ENCODE data around the gene GSG1L.

The GSG1L gene

DNA sequence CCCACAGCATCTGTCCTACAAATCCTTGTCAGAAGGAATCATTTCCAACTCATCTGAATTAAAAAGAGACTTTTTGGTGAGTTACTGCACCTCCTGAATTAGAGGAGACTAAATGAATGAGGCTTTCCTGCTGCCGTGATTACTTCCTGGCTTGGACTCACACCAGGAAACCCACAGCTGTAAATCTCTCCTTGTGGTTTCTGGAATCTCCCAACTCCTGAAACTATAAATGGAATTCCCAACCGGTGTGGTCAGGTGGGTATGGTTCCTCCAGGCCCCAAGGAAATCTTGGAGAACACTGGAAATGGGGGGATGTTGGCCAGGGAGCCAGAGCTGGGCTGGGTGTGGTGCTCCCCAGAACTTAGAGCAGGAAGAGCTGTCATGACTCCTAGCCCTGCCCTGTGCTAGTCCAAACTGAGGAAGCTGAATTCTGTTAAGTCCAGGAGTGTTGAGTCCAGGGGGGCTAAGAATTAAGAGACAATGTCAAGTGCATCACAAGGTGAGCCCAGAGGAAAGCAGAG, 216.4 kb downstream of the GSG1L start:
- no peak for DNase-seq (ENCODE audit: low read depth)

DNA sequence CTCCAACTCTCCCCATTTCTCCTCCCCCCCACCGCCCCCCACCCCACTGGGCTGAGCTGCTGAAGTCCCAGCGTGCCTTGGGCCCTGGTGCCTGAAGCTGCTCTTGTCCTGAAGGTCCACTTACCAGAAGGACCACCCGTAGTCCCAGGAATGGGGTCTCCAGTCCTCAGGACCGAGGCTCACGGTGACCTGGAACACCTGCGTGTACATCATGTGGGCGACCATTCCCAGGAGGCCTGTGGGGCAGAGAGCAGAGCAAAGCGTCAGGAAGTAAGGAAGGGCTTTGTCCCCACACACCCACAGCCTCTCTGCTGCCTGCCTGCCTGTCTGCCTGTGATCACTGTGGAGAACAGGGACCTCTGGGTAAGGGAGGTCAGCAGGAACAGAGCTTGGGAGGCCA, 218.7 kb downstream of the GSG1L start:
- DNase-seq (ENCODE audit: low read depth), result no peak

DNA sequence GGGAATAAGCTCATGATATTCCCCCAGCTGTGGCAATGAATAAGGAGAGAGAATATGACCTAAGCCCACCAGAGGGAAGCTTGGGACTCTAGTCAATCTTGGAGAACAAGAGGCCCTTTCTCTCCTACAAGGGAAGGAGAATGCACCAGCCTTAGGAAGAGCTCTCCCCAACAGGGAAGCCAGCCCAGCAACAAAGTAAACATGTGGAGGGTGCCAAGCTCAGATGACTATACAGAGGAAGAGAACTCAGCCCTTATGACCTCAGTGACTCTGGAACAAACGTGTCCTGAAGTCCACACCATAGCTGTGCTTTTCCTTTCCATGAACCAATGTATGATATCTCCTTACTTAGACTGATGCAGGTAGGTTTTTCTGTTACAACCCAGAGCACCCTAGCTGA, 219.7 kb downstream of the GSG1L start:
- no peak for DNase-seq (ENCODE audit: low read depth)

DNA sequence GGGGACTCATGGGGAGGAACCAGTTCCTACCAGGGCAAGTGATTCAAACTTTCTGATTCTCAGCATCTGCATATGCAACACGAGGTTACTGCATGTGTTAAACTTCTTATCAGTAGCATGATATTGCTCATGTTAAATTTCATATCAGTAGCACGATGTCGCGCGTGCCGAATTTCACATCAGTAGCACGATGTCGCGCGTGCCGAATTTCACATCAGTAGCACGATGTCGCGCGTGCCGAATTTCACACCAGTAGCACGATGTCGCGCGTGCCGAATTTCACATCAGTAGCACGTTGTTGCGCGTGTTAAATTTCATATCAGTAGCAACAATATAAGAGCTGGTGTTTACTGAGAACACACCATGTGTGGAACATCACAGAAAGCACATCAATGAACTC, 221.6 kb downstream of the GSG1L start:
- DNase-seq (ENCODE audit: low read depth), result no peak

DNA sequence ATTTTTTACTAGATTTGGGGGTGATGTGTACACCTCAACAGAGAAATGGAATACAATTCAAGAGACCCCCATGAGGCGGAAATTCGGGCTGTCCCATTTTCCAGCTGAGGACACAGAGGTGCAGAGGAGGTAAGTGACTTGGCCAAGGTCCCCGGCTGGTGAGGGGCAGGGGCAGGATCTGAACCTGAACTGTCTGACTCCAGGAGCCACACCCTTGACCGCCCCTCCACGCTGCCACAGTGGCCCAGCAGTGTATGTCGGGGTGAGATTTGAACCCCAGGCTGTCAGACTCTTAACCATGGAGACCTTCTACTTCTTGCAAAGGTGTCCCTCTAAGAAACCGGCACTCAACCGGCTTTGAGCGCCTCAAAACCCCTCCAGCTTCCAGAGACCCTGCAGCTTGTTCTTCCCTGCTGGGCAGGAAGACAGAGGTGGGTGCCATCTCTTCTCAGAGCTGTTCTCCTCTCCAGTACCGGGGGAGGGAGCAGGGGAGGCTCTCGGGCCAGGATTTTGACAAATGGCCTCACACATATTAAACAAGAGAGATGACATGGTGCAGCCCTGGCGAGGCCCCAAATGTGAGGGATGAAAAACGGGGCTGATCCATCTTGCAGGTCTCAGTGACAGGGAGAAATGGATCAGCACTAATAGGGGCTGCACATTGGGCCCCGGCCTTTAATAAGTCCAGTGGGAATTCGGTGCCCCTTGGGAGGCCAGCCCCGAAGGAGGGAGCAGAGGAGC, 222.3 kb downstream of the GSG1L start:
- DNase-seq (ENCODE audit: low read depth), result no peak

DNA sequence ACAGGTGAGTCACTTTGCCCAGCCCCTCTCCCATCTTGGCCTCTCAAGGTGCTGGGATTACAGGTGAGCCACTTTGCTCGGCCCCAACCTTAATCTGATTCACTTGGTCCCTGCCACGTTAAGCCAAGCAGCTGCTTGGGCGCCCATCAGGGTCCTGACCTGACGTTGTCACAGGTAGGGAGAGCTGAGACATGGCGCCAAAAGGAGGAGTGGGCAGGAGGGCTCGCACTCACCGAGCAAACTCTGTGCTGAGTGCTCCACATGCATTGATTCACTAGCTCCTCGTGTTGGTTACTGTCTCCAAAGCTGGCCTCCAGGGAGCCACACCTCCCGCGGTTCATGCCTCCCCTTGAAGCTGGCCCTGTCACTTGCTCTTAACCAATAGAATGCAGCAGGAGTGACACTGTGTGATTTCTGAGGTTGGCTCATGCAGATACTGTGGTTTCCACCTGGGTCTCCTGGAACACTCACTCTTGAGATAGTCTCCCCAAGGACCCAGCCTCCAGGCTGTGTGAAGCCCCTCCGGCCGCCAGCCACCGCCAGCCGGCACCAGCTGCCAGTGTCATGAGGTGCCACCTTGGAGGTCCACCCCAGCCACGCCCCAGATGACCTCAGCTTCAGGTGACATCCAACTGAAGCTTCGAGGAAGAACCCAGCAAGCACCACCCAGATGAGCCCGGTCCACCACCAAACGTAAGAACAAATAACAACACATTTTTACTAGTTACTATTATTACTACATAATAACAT, 223.0 kb downstream of the GSG1L start:
- DNase-seq (ENCODE audit: low read depth), result no peak

DNA sequence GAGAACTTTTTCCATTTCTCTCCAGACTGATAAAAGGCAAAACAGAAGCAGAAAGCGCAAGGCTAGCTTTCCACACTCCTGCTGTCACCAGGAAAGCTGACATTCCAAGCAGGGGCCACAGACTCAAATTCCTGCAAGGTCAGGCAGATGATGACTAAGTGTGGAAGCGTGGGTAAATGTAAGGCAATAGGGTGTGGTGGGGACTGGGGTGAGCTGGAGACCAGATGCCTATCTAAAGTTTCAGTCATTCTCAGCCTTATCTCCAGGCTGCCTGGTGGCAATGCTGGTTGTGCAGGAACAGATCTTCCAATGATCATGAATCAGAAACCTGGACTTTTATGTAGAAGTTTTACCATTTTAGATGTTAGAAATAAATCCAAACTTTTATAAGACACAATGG, 224.1 kb downstream of the GSG1L start:
- DNase-seq (ENCODE audit: low read depth), result no peak

DNA sequence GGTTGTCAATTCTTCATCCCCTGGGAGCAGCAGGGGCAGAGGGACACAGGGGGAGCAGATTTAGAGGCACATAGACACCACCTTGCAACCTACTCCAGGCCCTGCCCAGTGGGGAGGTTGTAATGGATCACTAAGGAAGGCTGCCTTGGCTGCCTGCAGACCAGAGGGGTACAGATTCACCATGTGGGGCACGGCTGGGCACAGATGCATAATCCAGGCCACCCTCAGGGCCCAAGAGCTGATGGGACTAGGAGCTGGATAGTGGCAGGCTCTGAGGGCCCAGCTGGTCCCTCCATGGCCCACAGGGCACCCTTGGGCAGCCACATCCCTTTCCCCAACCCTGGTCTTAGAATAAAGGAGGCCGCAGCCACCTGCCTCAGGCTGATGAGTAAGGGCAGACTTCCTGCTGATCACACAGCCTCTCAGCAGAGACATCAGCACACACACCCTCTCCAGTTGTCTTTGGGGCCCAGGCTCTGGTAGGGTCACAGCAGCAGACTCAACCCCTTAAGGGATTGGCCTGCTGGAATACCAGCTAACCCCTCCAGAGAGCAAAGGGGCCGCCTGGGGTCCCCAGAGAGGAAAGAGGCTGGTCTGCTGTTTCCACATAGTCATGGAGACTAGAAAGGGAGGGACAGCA, 224.9 kb downstream of the GSG1L start:
- DNase-seq (ENCODE audit: low read depth), result no peak

DNA sequence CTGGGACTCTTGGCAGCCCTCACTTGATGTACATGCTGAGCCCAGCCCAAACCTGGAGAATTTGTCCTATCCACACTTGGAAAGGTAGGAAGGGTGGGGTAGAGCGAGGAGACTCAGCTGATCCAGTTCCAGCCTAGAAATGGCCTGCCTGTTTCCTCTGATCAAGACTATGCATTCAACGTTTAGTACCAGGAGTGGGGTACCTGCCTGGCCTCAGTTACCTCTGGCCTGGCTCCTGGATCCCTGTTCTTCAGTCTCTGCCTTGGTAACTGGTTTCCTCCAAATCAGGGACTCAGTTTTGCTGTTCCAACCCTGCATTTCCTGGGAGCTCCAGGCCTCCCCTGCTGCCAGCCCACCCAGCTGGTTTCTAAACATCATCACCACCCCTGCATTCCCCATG, 233.5 kb downstream of the GSG1L start:
- DNase-seq (ENCODE audit: low read depth), result no peak

DNA sequence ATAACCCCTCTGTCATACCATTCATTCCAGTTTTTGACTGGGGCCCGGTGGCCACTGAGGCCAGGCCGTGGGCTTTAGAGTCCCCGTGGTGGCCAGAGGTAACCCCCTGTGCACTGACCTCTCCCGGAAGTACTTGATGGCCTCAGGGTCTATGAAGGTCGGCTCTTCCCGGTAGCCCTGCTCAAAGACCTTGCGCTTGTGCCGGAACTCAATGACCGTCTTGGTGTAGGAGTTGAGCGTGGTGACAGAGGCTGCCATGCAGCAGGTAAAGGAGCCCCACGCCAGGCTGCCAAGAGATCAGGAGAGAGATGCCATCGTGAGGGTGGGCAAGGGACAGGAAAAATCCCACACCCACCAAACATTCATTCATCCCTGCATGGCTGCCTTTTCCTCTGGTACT, 234.8 kb downstream of the GSG1L start:
- no peak for DNase-seq (ENCODE audit: low read depth)

DNA sequence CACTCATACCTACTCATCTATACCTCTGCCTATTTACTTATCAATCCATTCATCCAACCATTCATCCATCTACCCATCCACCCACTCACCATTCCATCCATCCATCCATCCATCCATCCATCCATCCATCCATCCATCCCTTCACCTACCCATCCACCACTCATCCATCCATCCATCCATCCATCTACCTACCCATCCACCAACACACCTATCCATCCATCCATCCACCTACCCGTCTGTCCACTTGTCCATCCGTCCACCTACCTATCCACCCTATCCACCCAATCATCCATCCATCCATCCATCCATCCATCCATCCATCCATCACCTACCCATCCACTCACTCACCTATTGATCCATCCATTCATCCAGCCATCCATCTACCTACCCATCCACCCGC, 235.7 kb downstream of the GSG1L start:
- no peak for DNase-seq (ENCODE audit: low read depth)

DNA sequence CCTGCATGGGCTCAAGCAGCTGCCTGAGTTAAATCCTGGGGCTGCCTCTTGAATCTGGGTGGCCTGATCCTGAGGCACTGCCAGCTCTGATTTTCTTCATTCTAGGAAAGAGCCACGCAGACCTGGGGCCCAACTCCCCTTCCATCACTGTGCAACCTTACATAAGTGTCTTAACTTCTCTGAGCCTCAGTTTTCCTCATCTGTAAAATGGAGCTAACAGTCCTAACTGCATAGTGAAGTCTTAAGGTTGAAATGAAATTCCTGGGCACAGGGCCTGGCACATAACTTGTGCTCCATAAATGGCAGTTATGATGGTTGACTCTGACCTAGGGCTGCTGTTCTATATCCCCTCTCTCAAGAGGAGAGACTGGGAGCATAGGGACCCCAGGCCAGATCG, 236.6 kb downstream of the GSG1L start:
- DNase-seq (ENCODE audit: low read depth), result no peak

DNA sequence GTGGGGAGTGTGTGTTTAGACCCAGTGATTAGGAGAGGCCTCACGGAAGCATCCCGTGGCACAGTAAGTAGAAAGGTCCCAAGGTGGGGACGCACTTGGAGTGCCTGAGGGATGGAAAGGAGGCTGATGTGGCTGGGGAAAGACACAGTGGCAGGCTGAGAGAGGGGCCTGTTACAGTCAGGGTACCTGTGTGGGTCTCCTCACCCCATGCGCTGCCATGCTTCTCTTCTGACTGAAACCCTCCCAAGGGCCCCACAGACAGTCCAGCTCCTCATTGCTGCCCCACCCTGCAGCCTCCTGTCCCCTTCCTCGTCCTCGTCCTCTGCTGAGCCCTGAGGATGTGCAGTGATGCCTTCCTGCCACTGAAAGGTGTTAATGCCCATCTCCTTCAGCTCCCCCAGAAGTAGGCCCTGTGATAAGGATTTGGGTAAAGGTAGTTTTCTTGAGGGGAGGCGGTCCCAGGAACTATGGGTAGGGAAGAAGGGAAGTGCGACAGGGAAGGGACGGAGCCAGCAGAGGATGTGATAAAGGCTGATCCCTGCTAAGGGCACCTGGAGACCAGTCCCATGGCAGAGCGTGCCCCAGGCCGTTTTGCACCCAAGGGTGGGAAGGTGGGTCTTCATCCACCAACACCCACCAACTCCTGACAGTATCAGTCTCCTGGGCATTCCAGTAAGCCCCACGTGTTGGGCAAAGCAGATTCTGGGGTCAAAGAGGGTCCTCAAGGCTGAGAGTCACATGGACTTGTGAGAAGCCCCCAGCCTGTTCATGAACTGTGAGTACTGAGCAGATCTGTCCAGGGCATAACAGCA, 237.2 kb downstream of the GSG1L start:
- DNase-seq (ENCODE audit: low read depth), result no peak

DNA sequence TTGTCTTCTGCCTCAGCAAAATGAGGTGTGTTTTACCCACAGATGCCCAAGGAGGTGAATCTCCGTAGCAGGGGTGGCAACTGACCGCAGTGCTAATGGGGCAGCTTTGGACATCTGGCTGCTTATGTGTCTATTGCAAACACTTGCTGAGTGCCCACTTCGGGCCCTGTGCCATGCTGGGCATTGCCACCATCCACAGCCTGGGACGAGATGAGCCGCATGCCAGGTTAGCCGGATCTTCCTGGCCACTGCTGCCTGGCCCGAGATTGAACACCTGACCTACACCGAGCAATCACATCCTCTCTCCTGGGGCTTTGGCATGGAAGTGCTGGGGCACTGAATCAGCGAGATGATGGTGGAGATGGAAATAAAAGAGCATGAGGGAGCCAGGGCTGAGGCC, 238.7 kb downstream of the GSG1L start:
- DNase-seq (ENCODE audit: low read depth), result no peak

DNA sequence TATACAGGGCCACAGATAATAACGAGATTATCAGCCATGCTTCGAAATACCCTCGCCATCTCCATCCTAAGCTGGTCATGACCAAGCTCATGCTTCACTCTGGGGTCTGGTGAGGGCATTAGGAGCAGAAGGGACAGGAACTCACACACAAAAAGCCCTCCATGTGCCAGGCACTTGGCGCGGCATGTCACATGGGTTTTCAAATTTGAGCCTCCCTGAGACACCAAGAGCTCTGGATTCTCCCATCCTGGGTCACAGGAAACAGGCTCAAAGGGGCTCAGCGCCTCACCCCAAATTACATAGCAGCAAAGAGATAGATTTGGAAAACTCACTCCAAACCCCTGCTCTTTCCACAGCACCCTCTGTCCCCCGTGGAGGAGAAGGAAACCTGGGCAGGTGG, 239.5 kb downstream of the GSG1L start:
- no peak for DNase-seq (ENCODE audit: low read depth)

DNA sequence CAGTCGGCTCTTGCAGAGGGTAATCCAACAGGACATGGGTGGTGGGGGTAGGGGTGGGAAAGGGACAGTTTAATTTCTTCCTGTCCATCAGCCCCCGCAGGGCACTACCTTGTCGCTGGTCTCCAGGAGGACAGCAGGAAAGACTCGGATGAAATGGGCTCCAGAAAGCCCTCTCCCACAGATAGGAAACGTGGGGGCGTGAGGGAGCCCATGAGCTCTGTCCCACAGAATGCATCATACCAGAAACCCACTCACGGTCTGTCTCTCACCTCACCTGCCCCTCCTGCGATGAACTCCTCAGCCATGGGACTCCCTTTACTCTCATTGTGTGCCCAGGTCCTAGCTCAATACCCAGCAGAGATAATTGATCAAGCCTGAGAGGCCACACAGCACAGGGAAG, 240.1 kb downstream of the GSG1L start:
- DNase-seq (ENCODE audit: low read depth), result no peak

DNA sequence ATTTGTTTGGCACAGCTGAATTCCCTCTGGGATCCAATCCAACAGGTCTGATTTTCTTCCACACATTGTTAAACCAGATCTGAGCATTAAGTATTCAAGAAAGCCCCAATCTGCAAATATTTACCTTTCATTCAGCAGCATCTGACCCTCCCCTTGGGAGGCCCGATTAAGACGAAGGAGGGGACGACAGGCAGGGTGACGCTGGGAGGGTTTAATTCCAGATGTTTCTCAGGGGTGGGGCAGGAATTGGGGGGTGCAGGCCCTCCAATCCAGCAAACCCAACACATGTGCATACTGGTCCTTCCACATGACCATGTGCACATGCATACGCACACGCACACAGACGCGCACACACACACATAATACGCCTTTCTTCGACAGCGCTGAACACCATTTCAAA, 240.5 kb downstream of the GSG1L start:
- no peak for DNase-seq (ENCODE audit: low read depth)

DNA sequence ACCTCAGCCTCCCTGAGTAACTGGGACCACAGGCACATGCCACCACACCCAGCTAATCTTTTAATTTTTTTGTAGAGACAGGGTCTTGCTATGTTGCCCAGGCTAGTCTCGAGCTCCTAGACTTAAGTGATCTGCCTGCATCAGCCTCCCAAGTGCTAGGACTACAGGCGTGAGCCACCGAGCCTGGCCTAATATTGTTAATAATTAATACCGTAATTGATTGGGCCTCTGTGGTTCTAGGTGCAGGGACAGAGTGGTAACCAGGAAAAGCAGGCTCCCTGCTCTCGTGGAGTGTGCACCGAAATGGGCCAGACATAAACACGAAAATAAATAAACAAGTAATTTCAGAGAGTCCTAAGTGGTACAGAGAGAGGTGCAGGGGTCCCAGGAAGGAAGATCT, 241.0 kb downstream of the GSG1L start:
- no peak for DNase-seq (ENCODE audit: low read depth)

DNA sequence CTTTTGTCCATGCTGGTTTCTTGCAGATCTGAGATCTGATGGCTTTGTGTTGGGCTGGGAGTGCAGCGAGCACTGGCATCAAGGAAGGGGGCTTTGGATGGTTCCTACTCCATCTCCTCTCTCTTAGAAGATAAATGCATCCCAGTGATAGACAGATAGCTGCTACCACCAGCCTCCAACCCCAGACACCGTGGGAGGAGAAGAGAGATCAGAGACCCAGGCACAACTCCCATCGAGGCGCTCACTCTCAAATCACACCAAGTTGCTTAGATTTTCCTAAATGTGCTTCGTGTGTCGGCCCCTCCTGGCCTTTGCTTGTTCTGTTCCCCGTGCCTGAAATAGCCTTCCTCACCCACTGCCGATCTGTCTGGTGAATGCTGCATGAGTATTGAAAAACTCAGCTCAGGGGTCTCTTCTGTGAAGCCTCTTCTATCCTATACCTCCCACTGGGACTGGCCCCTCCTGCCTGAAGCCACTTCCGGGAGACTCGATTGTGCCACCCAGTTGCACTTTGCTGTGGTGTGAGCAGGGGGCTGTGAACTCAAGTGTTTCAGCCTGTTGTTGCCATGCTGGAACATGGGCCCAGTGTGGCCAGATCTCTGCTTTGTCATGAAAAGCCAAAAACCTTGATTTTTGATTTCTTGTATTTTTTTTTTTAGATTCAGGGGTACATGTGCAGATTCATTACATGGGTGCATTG, 242.7 kb downstream of the GSG1L start:
- no peak for DNase-seq (ENCODE audit: low read depth)

DNA sequence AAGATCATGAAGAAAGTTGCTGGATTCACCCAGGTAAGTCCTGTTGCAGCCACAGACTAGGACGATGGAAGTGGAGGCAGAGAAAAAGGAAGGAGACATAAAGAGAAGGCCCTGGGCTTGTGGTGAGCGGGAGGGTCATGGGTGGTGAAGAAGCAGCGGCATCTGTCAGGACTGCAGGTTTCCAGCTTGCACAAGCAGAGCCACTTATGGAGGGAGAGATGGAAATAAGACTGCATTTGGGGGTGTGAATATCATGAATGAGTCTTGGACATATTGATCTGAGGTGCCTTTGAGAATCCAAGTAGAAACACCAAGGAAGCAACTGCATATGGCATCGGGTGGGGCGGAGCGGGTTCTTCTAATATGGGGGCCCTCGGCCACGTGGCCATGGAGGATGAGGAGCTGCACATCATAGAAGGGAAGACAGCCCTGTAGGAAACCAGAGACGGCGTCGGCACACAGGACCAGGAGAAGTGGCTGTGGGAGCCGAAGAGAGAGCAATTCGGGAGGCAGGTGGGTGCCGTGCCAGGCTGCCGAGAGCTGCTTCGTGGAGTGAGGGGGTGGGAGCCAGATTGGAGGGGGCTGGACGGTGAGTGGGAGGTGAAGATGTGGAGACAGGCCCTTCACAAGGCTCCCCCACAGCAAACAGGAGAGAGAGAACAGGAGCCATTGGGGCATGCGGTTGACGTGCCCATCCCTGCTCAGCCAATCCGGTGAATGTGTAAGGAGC, 243.5 kb downstream of the GSG1L start:
- no peak for DNase-seq (ENCODE audit: low read depth)

DNA sequence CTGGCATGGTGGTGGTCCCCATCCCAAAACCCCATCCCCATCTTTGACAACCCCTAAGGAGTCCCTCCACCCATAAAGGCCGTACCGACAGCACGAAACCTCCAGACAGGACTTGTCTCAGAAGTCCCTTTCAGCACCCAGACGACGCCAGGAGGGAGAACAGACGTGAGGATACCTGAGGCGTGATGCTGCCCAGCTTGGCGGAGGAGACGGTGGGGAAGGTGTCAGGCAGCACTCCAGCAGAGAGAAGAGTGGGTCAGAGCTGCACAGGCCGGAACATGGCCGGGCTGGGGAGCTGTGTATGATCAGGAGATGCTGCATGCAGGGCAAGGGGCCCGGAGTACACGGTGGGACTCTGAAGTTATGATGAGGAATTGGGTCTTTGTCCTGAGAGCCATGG, 244.2 kb downstream of the GSG1L start:
- no peak for DNase-seq (ENCODE audit: low read depth)

Measured in stimulated activated CD8-positive, alpha-beta memory T cell treated with anti-CD3 and anti-CD28 coated beads, Interleukin-15, amount 100 ng/mL, for 24 hours (primary cell).